ENCODE measurements around the gene GPATCH1. TPM values are rescaled to one million over a fixed set of nuclear protein-coding genes. Genes with fewer than 3 reads are reported as not detected.

Gene GPATCH1
- total and polyA plus RNA-seq, 2 of the 13 experiments (the other 11 are each of a cell fraction or from before 2014, with no cell fraction given) = 6.8 to 6.9 TPM

DNA sequence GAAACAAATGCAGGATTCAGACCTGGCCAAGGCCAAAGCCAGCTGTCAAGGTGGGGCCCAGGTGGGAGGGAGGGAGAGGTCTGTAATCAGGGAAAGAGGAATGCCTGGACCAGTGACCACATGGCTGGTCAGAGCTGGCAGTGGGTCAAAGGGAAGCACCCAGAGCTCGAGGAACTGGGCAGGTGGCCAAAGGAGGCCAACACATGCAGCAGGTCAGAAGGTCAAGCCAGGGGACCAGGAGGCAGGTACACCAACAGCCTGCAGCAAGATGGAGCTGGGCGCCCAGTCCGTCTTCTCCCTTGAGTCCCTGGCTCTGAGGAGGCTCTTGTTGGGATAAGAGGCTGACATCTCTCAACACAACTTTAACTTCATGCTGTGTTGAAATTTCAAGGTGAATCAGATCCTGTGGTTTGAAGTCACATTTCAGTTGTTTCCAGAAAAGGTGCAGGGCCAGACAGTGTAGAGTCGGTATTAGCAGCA lies 17.1 kb downstream of the GPATCH1 start (continued):
- no peak for TF ChIP-seq HNF4G (IDR thresholded peaks at IDR 0.05; ENCODE audit: borderline replicate concordance, low read depth, low read length)
- TF ChIP-seq HNF4G (CRISPR knock-in tag; IDR thresholded peaks at IDR 0.05; ENCODE audit: borderline replicate concordance, low read depth) = no peak
- TF ChIP-seq TBL1XR1 (IDR thresholded peaks at IDR 0.05; ENCODE audit: borderline replicate concordance, low read length, partially characterized antibody) = peak; percentile 95
- TF ChIP-seq KDM1A (CRISPR knock-in tag; IDR thresholded peaks at IDR 0.05) = no peak
- TF ChIP-seq MYC (CRISPR knock-in tag; IDR thresholded peaks at IDR 0.05; ENCODE audit: borderline replicate concordance) = peak; percentile 81; the same call in 1 of the 2 replicates
- no peak for TF ChIP-seq SMC3 (IDR thresholded peaks at IDR 0.05; ENCODE audit: low read length)
- TF ChIP-seq, protein P1, sequence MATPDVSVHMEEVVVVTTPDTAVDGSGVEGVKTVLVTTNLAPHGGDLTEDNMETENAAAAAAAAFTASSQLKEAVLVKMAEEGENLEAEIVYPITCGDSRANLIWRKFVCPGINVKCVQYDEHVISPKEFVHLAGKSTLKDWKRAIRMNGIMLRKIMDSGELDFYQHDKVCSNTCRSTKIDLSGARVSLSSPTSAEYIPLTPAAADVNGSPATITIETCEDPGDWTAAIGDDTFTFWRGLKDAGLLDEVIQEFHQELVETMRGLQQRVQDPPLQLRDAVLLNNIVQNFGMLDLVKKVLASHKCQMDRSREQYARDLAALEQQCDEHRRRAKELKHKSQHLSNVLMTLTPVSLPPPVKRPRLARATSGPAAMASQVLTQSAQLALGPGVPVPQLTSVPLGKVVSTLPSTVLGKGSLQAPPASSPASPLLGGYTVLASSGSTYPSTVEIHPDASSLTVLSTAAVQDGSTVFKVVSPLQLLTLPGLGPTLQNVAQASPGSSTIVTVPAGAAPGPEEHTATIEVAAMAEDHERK (CRISPR knock-in tag; IDR thresholded peaks at IDR 0.05; ENCODE audit: low read depth) = no peak
- TF ChIP-seq MED1 (CRISPR knock-in tag; IDR thresholded peaks at IDR 0.05) = peak; percentile 66
- peak; percentile 30; the same call in 1 of the 2 replicates for TF ChIP-seq HNF4A (CRISPR knock-in tag; IDR thresholded peaks at IDR 0.05)
- no peak for TF ChIP-seq ZNF766 (CRISPR knock-in tag; IDR thresholded peaks at IDR 0.05; ENCODE audit: borderline replicate concordance)
- no peak for TF ChIP-seq PHF5A (CRISPR knock-in tag; IDR thresholded peaks at IDR 0.05; ENCODE audit: low read depth, unreplicated experiment)
- TF ChIP-seq, protein P2, sequence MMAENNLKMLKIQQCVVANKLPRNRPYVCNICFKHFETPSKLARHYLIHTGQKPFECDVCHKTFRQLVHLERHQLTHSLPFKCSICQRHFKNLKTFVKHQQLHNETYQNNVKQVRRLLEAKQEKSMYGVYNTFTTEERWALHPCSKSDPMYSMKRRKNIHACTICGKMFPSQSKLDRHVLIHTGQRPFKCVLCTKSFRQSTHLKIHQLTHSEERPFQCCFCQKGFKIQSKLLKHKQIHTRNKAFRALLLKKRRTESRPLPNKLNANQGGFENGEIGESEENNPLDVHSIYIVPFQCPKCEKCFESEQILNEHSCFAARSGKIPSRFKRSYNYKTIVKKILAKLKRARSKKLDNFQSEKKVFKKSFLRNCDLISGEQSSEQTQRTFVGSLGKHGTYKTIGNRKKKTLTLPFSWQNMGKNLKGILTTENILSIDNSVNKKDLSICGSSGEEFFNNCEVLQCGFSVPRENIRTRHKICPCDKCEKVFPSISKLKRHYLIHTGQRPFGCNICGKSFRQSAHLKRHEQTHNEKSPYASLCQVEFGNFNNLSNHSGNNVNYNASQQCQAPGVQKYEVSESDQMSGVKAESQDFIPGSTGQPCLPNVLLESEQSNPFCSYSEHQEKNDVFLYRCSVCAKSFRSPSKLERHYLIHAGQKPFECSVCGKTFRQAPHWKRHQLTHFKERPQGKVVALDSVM (CRISPR knock-in tag; IDR thresholded peaks at IDR 0.05) = no peak
- TF ChIP-seq, protein P3, sequence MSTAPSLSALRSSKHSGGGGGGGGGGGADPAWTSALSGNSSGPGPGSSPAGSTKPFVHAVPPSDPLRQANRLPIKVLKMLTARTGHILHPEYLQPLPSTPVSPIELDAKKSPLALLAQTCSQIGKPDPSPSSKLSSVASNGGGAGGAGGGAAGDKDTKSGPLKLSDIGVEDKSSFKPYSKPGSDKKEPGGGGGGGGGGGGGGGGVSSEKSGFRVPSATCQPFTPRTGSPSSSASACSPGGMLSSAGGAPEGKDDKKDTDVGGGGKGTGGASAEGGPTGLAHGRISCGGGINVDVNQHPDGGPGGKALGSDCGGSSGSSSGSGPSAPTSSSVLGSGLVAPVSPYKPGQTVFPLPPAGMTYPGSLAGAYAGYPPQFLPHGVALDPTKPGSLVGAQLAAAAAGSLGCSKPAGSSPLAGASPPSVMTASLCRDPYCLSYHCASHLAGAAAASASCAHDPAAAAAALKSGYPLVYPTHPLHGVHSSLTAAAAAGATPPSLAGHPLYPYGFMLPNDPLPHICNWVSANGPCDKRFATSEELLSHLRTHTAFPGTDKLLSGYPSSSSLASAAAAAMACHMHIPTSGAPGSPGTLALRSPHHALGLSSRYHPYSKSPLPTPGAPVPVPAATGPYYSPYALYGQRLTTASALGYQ (CRISPR knock-in tag; IDR thresholded peaks at IDR 0.05) = peak; percentile 63; the same call in 1 of the 2 replicates
- TF ChIP-seq PITX1 (CRISPR knock-in tag; IDR thresholded peaks at IDR 0.05) = peak; percentile 57; the same call in 1 of the 2 replicates
- TF ChIP-seq CBFB (CRISPR knock-in tag; IDR thresholded peaks at IDR 0.05) = no peak
- no peak for TF ChIP-seq MXD4 (CRISPR knock-in tag; IDR thresholded peaks at IDR 0.05)
- TF ChIP-seq YY1 (IDR thresholded peaks at IDR 0.05; ENCODE audit: insufficient read depth, insufficient replicate concordance, low read depth, low read length) = peak; percentile 43
- TF ChIP-seq, protein P4, sequence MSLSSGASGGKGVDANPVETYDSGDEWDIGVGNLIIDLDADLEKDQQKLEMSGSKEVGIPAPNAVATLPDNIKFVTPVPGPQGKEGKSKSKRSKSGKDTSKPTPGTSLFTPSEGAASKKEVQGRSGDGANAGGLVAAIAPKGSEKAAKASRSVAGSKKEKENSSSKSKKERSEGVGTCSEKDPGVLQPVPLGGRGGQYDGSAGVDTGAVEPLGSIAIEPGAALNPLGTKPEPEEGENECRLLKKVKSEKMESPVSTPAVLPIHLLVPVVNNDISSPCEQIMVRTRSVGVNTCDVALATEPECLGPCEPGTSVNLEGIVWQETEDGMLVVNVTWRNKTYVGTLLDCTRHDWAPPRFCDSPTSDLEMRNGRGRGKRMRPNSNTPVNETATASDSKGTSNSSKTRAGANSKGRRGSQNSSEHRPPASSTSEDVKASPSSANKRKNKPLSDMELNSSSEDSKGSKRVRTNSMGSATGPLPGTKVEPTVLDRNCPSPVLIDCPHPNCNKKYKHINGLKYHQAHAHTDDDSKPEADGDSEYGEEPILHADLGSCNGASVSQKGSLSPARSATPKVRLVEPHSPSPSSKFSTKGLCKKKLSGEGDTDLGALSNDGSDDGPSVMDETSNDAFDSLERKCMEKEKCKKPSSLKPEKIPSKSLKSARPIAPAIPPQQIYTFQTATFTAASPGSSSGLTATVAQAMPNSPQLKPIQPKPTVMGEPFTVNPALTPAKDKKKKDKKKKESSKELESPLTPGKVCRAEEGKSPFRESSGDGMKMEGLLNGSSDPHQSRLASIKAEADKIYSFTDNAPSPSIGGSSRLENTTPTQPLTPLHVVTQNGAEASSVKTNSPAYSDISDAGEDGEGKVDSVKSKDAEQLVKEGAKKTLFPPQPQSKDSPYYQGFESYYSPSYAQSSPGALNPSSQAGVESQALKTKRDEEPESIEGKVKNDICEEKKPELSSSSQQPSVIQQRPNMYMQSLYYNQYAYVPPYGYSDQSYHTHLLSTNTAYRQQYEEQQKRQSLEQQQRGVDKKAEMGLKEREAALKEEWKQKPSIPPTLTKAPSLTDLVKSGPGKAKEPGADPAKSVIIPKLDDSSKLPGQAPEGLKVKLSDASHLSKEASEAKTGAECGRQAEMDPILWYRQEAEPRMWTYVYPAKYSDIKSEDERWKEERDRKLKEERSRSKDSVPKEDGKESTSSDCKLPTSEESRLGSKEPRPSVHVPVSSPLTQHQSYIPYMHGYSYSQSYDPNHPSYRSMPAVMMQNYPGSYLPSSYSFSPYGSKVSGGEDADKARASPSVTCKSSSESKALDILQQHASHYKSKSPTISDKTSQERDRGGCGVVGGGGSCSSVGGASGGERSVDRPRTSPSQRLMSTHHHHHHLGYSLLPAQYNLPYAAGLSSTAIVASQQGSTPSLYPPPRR (CRISPR knock-in tag; IDR thresholded peaks at IDR 0.05; ENCODE audit: borderline replicate concordance) = peak; percentile 62; the same call in 1 of the 2 replicates
- TF ChIP-seq ZNF678 (CRISPR knock-in tag; IDR thresholded peaks at IDR 0.05) = no peak
- TF ChIP-seq STAG1 (CRISPR knock-in tag; IDR thresholded peaks at IDR 0.05) = peak; percentile 21; the same call in 1 of the 2 replicates
- TF ChIP-seq FOXA3 (CRISPR knock-in tag; IDR thresholded peaks at IDR 0.05) = peak; percentile 64
